Left ventricle myocardium inferior (tissue), 1 donor: Measurements from ENCODE around the gene MCOLN1. TPM values are rescaled to one million over a fixed set of nuclear protein-coding genes. Genes with fewer than 3 reads are reported as not detected.

Source experiments
- DNase-seq: peaks from one replicate; pipeline ENCODE4 v3.0.0-alpha.2; 2020
- H3K27ac ChIP-seq: fragments of 200-600 bp; replicated peaks from 2 replicates; pipeline ENCODE4 v1.8.0; 2021
- H3K27me3 ChIP-seq: fragments of 200-600 bp; 2 replicates; pipeline ENCODE4 v1.8.0; 2021; ENCODE audit warnings: low read depth
- H3K36me3 ChIP-seq: fragments of 200-600 bp; 2 replicates; pipeline ENCODE4 v1.8.0; 2021
- H3K4me1 ChIP-seq: fragments of 200-600 bp; 2 replicates; pipeline ENCODE4 v1.8.0; 2021
- H3K4me3 ChIP-seq: fragments of 200-600 bp; 2 replicates; pipeline ENCODE4 v1.8.0; 2021; ENCODE audit warnings: mild to moderate bottlenecking, moderate library complexity
- H3K9me3 ChIP-seq: fragments of 200-600 bp; replicated peaks from 2 replicates; pipeline ENCODE4 v1.8.0; 2021
- CTCF ChIP-seq: fragments of 200-600 bp; IDR thresholded peaks from 2 replicates; pipeline ENCODE4 v1.8.0; 2021; ENCODE audit warnings: antibody characterized with exemption, mild to moderate bottlenecking, borderline replicate concordance
- intact Hi-C: fragments of 100-400 bp; cut with micrococcal nuclease; formaldehyde crosslinking; loops from one replicate; pipeline ENCODE4 v1.11.0; 2022
- total RNA-seq: library from RNA; stranded (reverse); fragmentation: NEBNext Ultra II Directional; extraction: Animal tissue kit (Norgen Biotek cat#: 25700); gene quantifications from one replicate; pipeline ENCODE4 v1.2.1, GENCODE V29; 2021
- donor health status: DM: no; HTN: yes; CAD: no; lungs with severe emphysema.

MCOLN1 gene
- total RNA-seq, 1 donor from 2014 or later = 16.8 TPM

DNA sequence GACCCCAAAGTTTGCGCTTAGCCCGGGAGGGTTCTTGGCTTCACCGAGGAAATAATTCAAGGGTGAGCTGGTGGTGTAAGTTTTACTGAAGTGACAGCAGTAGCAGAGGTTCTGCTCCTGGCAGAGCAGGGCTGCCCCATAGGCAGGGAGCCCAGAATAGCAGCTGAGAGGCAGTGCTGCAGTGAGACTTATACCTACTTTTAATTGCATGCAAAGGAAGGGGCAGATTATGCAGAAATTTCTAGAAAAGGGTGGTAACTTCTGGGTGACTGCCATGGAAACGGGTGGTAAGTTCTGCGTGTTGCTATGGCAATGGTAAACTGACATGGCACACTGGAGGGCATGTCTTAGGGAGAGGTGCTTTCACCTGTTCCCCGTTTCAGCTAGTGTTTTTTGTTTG lies 55.7 kb downstream of the MCOLN1 start:
- Histone ChIP-seq H3K4me1 (no peaks in the 10 kb centered on the region), H3K9me3 (no peaks in the 10 kb centered on the region), H3K27me3 (peaks cover 9% of the 10 kb centered on the region), H3K36me3 (no peaks in the 10 kb centered on the region), H3K27ac (no peak overlapping the region), H3K4me3 (no peak overlapping the region)
- intact Hi-C loops = no loop called here
- no peak for TF ChIP-seq CTCF
- DNase-seq = no peak

GRCh38 chr19:7579182-7579581 lies 56.8 kb downstream of the MCOLN1 start:
- Histone ChIP-seq H3K9me3 (no peaks in the 10 kb centered on the region), H3K4me1 (no peaks in the 10 kb centered on the region), H3K27ac (no peak overlapping the region), H3K4me3 (no peak overlapping the region), H3K27me3 (peaks cover 9% of the 10 kb centered on the region), H3K36me3 (no peaks in the 10 kb centered on the region)
- DNase-seq = no peak
- intact Hi-C loops = no loop called here
- TF ChIP-seq CTCF = no peak

GRCh38 chr19:7582446-7582845 lies 60.0 kb downstream of the MCOLN1 start:
- H3K27me3 ChIP-seq = peaks cover 6% of the 10 kb centered on the region
- no peaks in the 10 kb centered on the region for H3K36me3 ChIP-seq
- H3K4me3 ChIP-seq = no peak overlapping the region
- no peak for TF ChIP-seq CTCF
- H3K9me3 ChIP-seq = no peaks in the 10 kb centered on the region
- intact Hi-C loops = no loop called here
- no peak for DNase-seq
- no peak overlapping the region for H3K27ac ChIP-seq
- no peaks in the 10 kb centered on the region for H3K4me1 ChIP-seq

Other genes with a start within 250 kb of the MCOLN1 start
- gene INSR, start 228.2 kb upstream of the MCOLN1 start, total RNA-seq = 85.3 TPM
- gene ARHGEF18, start 173.7 kb upstream of the MCOLN1 start, total RNA-seq = 8.3 TPM
- gene PEX11G, start 33.6 kb upstream of the MCOLN1 start, total RNA-seq = 1.2 TPM
- gene ZNF358, start 6.5 kb upstream of the MCOLN1 start, total RNA-seq = 88.5 TPM
- gene PNPLA6, start 13.1 kb downstream of the MCOLN1 start, total RNA-seq = 52.7 TPM
- 0.60 TPM for gene CAMSAP3, start 73.2 kb downstream of the MCOLN1 start, total RNA-seq
- gene XAB2, start 106.9 kb downstream of the MCOLN1 start, total RNA-seq = 24.4 TPM
- 197 TPM for gene PET100, start 107.2 kb downstream of the MCOLN1 start, total RNA-seq
- 2.7 TPM for gene PCP2, start 111.1 kb downstream of the MCOLN1 start, total RNA-seq
- gene STXBP2, start 114.5 kb downstream of the MCOLN1 start, total RNA-seq = 4.5 TPM
- gene RETN, start 146.4 kb downstream of the MCOLN1 start, total RNA-seq = 0.99 TPM
- gene MCEMP1, start 154.5 kb downstream of the MCOLN1 start, total RNA-seq = 0.60 TPM
- 116 TPM for gene TRAPPC5, start 158.2 kb downstream of the MCOLN1 start, total RNA-seq
- 0.30 TPM for gene FCER2, start 179.5 kb downstream of the MCOLN1 start, total RNA-seq
- gene CLEC4G, start 209.5 kb downstream of the MCOLN1 start, total RNA-seq = 0.71 TPM
- gene CD209, start 224.9 kb downstream of the MCOLN1 start, total RNA-seq = 7.0 TPM
- gene CLEC4M, start 240.6 kb downstream of the MCOLN1 start, total RNA-seq = not detected